GM10266 (cell line): ENCODE data around the gene PIP4P1.
"Not testable (repeated sequence)": the region's sequence is repeated elsewhere in the genome, so short reads cannot be mapped to it uniquely, and the experiment has no call there.

Experiments used
- DNase-seq: peaks from one replicate; pipeline ENCODE4 v3.0.0; 2012; ENCODE audit errors: extremely low spot score
- TF ChIP-seq, protein P1 (sequence below): IDR thresholded peaks from 2 replicates; pipeline ENCODE4 v1.5.1; 2012; ENCODE audit warnings: mild to moderate bottlenecking, low read depth; ENCODE audit not compliant: control insufficient read depth, insufficient read depth; ENCODE audit errors: missing control alignments

PIP4P1 gene

DNA sequence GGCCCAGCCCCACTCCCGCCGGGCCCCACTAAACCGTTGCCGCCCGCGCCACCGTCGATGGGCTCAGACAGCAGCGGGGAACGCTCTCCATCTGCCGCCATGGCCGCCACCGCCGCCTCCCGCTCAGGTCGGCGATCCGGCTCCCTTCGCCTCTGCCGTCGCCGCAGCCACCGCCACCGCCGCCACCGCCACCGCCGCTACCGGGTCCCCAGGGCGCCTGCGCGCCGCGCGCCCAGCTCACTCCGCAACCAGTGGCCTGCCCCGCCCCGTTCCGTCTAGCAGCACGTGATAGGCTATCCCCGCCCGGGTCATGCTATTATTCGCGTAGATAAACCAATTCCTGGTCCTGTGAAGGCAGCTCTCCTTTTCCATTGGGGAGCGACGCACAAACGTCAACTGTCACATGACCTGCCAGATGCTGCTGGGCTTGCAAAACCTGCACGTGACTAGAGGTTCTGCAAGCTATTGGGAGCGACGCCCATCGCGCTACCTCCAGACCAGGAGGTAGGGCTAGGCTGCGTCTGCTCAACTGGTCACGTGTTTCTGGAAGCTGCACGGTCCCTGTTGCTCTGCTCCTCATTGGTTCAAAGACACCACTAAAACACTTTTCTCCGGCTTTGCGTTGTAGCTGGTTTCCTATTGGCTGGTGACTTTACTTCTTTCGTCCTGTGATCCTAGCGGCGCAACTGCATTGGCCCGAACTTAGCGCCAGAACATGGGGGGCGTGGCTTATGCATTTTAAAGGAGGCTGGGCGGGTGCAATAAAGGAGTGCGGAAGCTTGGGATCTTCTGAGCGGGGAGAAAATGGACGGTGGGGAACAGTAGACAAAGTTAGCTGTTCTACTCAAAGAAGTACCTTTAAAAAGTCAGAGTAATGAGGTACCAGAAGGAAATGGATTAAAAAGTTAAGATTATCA, at the start of gene PIP4P1:
PIP4P1 (minus strand) TSS at position 210 of the 917 bp plus-strand sequence; CDS start at position 101, 109 bp downstream.
- TF ChIP-seq, protein P1, sequence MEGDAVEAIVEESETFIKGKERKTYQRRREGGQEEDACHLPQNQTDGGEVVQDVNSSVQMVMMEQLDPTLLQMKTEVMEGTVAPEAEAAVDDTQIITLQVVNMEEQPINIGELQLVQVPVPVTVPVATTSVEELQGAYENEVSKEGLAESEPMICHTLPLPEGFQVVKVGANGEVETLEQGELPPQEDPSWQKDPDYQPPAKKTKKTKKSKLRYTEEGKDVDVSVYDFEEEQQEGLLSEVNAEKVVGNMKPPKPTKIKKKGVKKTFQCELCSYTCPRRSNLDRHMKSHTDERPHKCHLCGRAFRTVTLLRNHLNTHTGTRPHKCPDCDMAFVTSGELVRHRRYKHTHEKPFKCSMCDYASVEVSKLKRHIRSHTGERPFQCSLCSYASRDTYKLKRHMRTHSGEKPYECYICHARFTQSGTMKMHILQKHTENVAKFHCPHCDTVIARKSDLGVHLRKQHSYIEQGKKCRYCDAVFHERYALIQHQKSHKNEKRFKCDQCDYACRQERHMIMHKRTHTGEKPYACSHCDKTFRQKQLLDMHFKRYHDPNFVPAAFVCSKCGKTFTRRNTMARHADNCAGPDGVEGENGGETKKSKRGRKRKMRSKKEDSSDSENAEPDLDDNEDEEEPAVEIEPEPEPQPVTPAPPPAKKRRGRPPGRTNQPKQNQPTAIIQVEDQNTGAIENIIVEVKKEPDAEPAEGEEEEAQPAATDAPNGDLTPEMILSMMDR: no peak
- peak; percentile 94 for DNase-seq

DNA sequence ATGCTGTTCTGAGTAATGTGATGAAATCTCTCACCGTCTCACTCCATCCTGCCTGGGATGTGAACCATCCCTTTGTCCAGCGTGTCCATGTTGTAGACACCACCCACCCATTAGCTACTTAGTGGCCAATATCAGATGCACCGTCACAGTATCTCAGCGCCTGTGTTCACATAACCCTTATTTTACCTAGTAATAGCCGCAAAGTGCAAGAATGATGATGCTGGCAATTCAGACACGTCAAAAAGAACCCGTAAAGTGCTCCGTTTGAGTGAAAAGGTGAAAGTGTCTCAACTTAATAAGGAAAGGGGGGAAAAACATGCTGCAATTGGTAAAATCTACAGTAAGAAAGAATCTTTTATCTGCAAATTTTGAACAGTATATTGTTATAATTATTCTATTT, 47.1 kb upstream of the PIP4P1 start:
- TF ChIP-seq, protein P1: no peak
- DNase-seq: no peak

DNA sequence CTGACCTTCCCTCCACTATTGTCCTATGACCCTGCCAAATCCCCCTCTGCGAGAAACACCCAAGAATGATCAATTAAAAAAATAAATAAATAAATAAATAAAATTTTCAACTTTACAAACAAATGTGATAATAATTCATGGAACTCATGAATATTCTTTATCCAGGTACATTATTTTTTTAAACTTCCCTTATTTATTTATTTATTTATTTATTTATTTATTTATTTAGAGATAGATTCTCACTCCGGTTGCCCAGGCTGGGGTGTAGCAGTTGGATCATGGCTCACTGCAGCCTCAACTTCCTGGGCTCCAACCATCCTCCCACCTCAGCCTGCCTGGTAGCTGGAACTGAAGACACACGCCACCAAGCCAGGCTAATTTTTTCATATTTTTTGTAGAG, 46.3 kb upstream of the PIP4P1 start:
- not testable (repeated sequence) for DNase-seq

DNA sequence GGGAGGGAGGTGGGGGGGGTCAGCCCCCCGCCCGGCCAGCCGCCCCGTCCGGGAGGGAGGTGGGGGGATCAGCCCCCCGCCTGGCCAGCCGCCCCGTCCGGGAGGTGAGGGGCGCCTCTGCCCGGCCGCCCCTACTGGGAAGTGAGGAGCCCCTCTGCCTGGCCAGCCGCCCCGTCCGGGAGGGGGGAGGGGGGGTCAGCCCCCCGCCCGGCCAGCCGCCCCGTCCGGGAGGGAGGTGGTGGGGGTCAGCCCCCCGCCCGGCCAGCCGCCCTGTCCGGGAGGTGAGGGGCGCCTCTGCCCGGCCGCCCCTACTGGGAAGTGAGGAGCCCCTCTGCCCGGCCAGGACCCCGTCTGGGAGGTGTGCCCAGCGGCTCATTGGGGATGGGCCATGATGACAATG, 45.5 kb upstream of the PIP4P1 start:
- DNase-seq: not testable (repeated sequence)

DNA sequence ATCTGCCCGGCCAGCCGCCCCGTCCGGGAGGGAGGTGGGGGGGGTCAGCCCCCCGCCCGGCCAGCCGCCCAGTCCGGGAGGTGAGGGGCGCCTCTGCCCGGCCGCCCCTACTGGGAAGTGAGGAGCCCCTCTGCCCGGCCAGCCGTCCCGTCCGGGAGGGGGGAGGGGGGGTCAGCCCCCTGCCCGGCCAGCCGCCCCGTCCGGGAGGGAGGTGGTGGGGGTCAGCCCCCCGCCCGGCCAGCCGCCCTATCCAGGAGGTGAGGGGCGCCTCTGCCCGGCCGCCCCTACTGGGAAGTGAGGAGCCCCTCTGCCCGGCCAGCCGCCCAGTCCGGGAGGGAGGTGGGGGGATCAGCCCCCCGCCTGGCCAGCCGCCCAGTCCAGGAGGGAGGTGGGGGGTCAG, 45.0 kb upstream of the PIP4P1 start:
- not testable (repeated sequence) for DNase-seq

DNA sequence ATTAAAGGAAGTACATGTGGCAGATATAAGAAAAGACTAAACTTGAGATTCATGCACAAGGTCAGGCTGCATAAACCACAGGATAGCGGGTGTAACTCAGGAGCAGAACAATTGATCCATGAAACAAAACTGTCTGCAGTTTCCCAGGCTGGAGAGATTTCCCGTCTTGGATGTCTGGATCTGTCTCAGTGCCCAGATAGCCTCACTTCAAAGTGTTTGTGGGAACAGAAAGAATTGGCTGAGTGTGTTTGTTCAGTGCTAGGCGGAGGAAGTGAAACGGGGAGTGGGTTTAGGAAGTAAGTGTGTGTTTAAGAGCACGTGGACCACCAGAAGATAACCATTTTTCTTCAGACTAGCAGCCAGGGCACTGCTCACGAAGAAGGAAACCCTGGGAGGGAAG, 42.7 kb upstream of the PIP4P1 start:
- TF ChIP-seq, protein P1: no peak
- DNase-seq: no peak

DNA sequence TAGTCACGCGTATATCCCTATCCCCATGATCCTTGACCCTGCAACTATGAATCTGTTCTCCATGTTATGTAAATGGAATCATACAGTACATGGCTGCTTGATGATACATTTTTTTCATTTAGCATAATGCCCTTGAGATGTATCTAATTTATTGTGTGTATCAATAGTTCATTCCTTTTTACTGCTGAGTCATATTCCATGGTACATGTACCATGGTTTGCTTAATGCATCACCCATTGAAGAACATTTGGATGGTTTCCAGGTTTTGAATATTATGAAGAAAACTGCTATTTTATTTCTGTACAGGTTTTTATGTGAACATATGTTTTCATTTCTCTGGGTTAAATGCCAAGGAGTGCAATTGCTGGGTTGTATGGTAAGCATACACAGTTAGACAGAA, 40.1 kb upstream of the PIP4P1 start:
- no peak for DNase-seq
- TF ChIP-seq, protein P1: no peak

DNA sequence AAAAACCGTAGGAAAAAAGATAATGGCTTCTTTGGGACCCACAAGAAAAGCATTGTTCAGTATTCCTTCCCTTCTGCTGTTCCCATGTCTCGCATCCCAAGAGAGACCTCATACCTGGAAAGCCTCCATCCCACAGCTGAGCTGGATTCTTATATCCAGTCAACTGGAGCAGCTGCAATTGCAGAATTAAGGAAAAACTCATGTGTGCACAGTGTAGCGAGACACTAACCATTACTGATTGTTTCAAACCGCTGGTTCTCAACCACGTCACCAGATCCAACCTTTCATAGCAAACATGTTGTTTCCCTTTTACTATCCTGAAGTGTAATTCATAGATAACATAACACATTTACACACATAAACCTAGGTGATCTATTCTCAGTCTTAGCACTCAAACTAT, 38.6 kb upstream of the PIP4P1 start:
- no peak for DNase-seq
- TF ChIP-seq, protein P1: no peak

DNA sequence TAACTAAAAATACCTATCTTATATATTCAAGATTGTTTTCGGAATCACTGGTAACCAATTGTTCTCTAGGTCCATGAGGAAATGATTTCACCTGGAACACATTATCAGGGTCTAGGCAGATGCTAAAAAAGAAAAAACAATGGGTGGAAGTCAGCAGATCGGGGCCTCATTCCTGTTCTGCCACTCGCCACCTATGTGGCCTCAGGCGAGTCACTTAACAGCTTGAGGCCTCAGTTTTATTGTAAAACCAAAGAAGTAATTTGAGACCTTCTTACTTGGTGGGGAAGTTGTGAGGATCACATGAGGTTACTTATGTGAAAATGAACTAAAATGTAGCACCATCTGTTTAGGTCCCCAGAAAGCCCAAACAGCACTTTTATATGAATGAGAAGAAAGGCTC, 37.9 kb upstream of the PIP4P1 start:
- DNase-seq: no peak

More for the DNA sequence above, 37.9 kb upstream of the PIP4P1 start:
- TF ChIP-seq, protein P1: no peak
